ENCODE results near the gene KHNYN. TPM values are rescaled to one million over a fixed set of nuclear protein-coding genes. Genes with fewer than 3 reads are reported as not detected.

KHNYN gene
- total and polyA plus RNA-seq, 2 experiments from 2014 or later = 15.3 to 36.2 TPM

DNA sequence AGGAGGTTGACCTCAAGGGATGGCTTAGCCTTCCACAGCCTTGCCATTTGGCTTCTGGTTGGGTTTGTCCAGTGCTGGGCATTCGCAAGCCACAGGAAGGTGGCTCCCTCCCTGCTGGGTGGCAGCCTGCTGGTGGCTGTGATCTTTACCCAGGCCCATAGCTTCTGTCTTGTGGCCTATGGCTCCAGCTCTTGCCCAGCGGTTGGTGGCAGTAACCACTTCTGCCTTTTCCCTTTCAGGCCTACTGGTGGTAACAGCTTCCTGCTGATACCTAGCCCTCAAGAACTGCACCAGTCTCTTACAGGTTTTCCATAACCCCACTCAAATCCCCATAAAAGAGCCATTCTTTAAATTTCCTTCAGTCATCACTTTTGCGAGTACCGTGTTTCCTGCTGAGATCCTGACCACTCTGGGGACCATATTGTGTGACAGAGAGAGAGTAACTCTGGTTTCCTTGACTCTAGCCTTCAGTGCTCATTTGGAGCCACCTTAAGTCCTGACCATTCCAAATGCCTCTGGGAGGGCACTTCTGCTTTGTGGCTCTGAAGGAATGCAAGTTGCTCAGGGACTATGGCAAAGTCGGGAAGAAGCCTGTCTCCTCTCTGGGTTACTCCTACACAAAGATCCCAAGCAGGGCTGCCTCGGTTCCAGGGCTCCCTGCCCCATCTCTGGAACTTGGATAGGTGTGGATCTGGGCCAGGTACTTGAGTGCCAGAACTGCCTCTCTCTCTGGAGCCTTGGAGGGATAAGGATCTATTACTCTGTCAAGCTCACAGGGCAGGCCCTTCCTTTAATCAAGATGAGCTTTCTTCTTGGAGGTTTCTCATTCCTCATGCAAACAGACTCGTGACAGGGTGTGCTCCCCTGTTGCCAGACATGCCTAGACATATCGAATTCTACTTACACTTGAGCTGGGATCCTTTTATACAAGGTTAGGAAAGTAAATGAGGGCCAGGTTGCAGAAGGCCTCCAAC lies 33.9 kb upstream of the KHNYN start:
- H2AFZ ChIP-seq = peak overlapping the region; percentile 44
- no peak overlapping the region for H3K9ac ChIP-seq
- in situ Hi-C loops (cut with MboI) = no loop called here
- no peaks in the 10 kb centered on the region for H3K36me3 ChIP-seq (ENCODE audit: low read depth)
- peaks cover 9% of the 10 kb centered on the region; the same call in 1 of the 2 replicates for H3K4me1 ChIP-seq (ENCODE audit: insufficient read depth)
- no peak overlapping the region for H3K4me2 ChIP-seq (ENCODE audit: unreplicated experiment)
- no peak overlapping the region for H3K4me3 ChIP-seq
- H3K27me3 ChIP-seq (replicated peaks; ENCODE audit: insufficient read depth) = no peaks in the 10 kb centered on the region
- no peaks in the 10 kb centered on the region for H3K9me2 ChIP-seq (ENCODE audit: insufficient read depth)
- no peaks in the 10 kb centered on the region for H3K9me3 ChIP-seq (ENCODE audit: low read depth)
- H3K79me2 ChIP-seq (ENCODE audit: insufficient read depth) = no peaks in the 10 kb centered on the region
- H3F3A ChIP-seq (ENCODE audit: insufficient read depth) = no peaks in the 10 kb centered on the region
- peak; percentile 30 for DNase-seq
- 0 out of 2 replicates have a peak overlapping the region, but pooled peaks have one; percentile 9 for H3K27ac ChIP-seq
- 49 to 54% methylated on average over 8 of the region's 8 CpGs for WGBS, 2 experiments (ENCODE audit: low coverage in 1 of 2, low lambda C conversion rate in 2 of 2, missing lambda C conversion rate in 2 of 2)
- no peaks in the 10 kb centered on the region for H4K20me1 ChIP-seq (ENCODE audit: insufficient read depth)
- no peak for TF ChIP-seq EZH2phosphoT487 (IDR thresholded peaks at IDR 0.05; ENCODE audit: insufficient read depth, low read depth)
- no peak for TF ChIP-seq EZH2 (IDR thresholded peaks at IDR 0.05; ENCODE audit: insufficient read depth, poor library complexity, severe bottlenecking)

DNA sequence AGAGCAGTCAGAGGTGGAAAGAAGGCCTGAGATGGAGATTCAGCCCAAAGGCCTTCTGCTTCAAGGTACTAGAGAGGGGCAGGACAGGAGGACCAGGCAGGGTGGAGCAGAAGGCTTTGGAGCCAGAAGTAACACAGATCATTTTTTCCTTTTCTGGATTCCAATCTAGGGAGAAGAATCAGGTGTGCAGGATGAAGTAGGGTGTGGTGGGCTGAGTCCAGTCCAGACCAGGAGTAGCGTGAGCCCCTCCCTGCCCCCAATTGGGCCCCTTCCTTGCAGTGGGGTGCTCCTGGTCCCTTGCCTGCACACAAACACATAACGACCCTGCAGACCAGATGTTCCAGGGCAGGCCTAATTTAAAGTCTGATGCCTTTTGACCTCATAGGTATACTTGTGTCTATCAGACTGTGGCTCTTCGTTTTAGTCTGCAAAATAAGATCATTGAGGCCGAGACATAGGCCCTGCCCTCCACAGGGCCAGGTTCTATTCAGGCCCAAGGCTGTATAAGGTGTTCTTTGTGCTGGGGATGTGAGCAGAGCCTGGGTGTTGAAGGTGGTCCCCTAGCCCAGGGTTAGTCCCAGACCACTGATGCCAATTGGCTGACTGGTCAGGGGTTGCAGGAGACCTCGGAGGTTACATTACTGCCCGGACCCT lies 32.0 kb upstream of the KHNYN start:
- H3K4me2 ChIP-seq (ENCODE audit: unreplicated experiment) = no peak overlapping the region
- H3K79me2 ChIP-seq (ENCODE audit: insufficient read depth) = no peaks in the 10 kb centered on the region
- no peak for DNase-seq
- no peaks in the 10 kb centered on the region for H3K36me3 ChIP-seq (ENCODE audit: low read depth)
- no peaks in the 10 kb centered on the region for H3K9me2 ChIP-seq (ENCODE audit: insufficient read depth)
- in situ Hi-C loops (cut with MboI) = no loop called here
- no peaks in the 10 kb centered on the region for H3K9me3 ChIP-seq (ENCODE audit: low read depth)
- H3K27me3 ChIP-seq (replicated peaks; ENCODE audit: insufficient read depth) = no peaks in the 10 kb centered on the region
- H3K4me3 ChIP-seq = no peak overlapping the region
- peaks cover under 1% of the 10 kb centered on the region; the same call in 1 of the 2 replicates for H3F3A ChIP-seq (ENCODE audit: insufficient read depth)
- H2AFZ ChIP-seq = no peak overlapping the region
- H3K4me1 ChIP-seq (ENCODE audit: insufficient read depth) = peaks cover 9% of the 10 kb centered on the region; the same call in 1 of the 2 replicates
- TF ChIP-seq EZH2 (IDR thresholded peaks at IDR 0.05; ENCODE audit: insufficient read depth, poor library complexity, severe bottlenecking) (no peak), EZH2phosphoT487 (IDR thresholded peaks at IDR 0.05; ENCODE audit: insufficient read depth, low read depth) (no peak)
- no peak overlapping the region for H3K9ac ChIP-seq
- H4K20me1 ChIP-seq (ENCODE audit: insufficient read depth) = no peaks in the 10 kb centered on the region
- 92% methylated on average over 6 of the region's 6 CpGs for WGBS, 2 experiments (ENCODE audit: low coverage in 1 of 2, low lambda C conversion rate in 2 of 2, missing lambda C conversion rate in 2 of 2)
- H3K27ac ChIP-seq = no peak overlapping the region

DNA sequence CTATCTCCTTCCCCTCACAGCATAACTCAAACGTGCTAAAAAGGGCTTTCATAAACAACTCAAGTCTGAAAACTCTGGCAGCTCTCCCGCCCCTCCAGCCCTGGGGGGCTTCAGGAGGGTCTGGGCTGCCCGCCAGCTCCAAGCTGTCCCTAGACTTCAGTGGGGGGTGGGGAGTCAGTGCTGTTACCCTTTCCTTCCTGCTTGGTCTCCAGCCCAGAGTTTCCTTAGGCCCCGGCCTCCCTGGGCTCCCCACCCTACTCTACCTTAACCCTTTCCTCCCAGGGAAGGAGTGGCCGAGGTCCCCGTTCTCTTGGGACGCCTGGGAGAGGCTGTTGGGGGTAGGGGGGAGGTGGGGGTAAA lies 31.5 kb upstream of the KHNYN start:
- 27 to 41% methylated on average over 2 to 7 of the region's 7 CpGs for WGBS, 2 experiments (ENCODE audit: low coverage in 1 of 2, low lambda C conversion rate in 2 of 2, missing lambda C conversion rate in 2 of 2)
- no peak overlapping the region for H2AFZ ChIP-seq
- H3F3A ChIP-seq (ENCODE audit: insufficient read depth) = peaks cover 5% of the 10 kb centered on the region
- no peak overlapping the region for H3K9ac ChIP-seq
- no peak for TF ChIP-seq EZH2 (IDR thresholded peaks at IDR 0.05; ENCODE audit: insufficient read depth, poor library complexity, severe bottlenecking)
- TF ChIP-seq EZH2phosphoT487 (IDR thresholded peaks at IDR 0.05; ENCODE audit: insufficient read depth, low read depth) = no peak
- H3K4me1 ChIP-seq (ENCODE audit: insufficient read depth) = peaks cover 11% of the 10 kb centered on the region
- H3K9me2 ChIP-seq (ENCODE audit: insufficient read depth) = no peaks in the 10 kb centered on the region
- no peaks in the 10 kb centered on the region for H3K79me2 ChIP-seq (ENCODE audit: insufficient read depth)
- in situ Hi-C loops (cut with MboI) = no loop called here
- no peaks in the 10 kb centered on the region for H3K36me3 ChIP-seq (ENCODE audit: low read depth)
- no peaks in the 10 kb centered on the region for H3K27me3 ChIP-seq (replicated peaks; ENCODE audit: insufficient read depth)
- no peak overlapping the region for H3K27ac ChIP-seq
- H4K20me1 ChIP-seq (ENCODE audit: insufficient read depth) = no peaks in the 10 kb centered on the region
- H3K9me3 ChIP-seq (ENCODE audit: low read depth) = no peaks in the 10 kb centered on the region
- H3K4me2 ChIP-seq (ENCODE audit: unreplicated experiment) = peak overlapping the region; percentile 24
- H3K4me3 ChIP-seq = no peak overlapping the region
- no peak for DNase-seq

DNA sequence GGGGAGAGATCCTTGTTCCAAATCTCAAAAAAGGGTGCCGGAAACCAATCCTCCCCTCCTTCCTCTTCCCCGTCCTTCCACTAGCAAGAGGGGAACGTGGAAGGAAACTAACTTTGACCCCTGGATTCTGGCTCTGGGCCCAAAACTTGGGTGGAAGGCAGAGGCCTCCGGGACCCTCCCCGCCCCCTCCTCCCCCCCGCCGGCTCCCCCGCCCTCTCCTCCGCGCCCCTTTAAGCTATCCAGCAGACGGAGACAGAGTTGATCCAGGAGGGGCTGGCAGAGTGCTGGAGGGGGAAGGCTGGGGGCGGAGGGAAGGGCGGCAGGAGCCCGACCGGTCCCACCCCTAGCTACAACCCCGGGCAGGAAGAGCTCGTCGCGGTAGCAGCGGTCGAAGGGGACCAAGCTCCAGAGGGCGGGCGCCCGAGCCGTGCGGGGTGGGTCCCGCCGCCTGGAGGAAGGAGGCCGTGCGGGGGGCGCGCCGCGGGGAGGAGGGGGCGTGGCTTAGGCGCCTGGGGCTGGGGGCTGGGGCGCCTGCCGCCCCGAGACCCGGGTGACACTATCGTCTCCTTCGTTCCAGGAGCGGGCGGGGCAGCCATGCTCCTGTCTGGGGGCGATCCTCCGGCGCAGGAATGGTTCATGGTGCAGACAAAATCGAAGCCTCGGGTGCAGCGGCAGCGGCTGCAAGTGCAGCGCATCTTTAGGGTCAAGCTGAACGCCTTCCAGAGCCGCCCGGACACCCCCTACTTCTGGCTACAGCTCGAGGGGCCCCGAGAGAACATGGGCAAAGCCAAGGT lies 30.9 kb upstream of the KHNYN start, which contains the start of gene NYNRIN:
Gene NYNRIN, plus strand, starts transcription at position 351 of the 794 bp plus-strand sequence. Its CDS starts 244 bp downstream, at position 595.
- H3K9me3 ChIP-seq (ENCODE audit: low read depth) = no peaks in the 10 kb centered on the region
- H3K4me1 ChIP-seq (ENCODE audit: insufficient read depth) = peaks cover 17% of the 10 kb centered on the region
- TF ChIP-seq EZH2 (IDR thresholded peaks at IDR 0.05; ENCODE audit: insufficient read depth, poor library complexity, severe bottlenecking) (no peak), EZH2phosphoT487 (IDR thresholded peaks at IDR 0.05; ENCODE audit: insufficient read depth, low read depth) (no peak)
- in situ Hi-C loops (cut with MboI) = no loop called here
- H3K4me2 ChIP-seq (ENCODE audit: unreplicated experiment) = peak within 1 kb of the TSS; percentile 77
- H2AFZ ChIP-seq = peak within 1 kb of the TSS; percentile 81
- no peaks in the 10 kb centered on the region for H3K36me3 ChIP-seq (ENCODE audit: low read depth)
- H3K27ac ChIP-seq = no peak within 1 kb of the TSS
- peak; percentile 58 for DNase-seq
- H4K20me1 ChIP-seq (ENCODE audit: insufficient read depth) = no peaks in the 10 kb centered on the region
- peaks cover 11% of the 10 kb centered on the region for H3F3A ChIP-seq (ENCODE audit: insufficient read depth)
- no peaks in the 10 kb centered on the region for H3K79me2 ChIP-seq (ENCODE audit: insufficient read depth)
- no peaks in the 10 kb centered on the region for H3K9me2 ChIP-seq (ENCODE audit: insufficient read depth)
- 1 to 4% methylated on average over 21 to 52 of the region's 57 CpGs for whole genome bisulfite sequencing, 2 experiments (ENCODE audit: low coverage in 1 of 2, low lambda C conversion rate in 2 of 2, missing lambda C conversion rate in 2 of 2)
- H3K4me3 ChIP-seq = peak within 1 kb of the TSS; percentile 76
- H3K27me3 ChIP-seq (replicated peaks; ENCODE audit: insufficient read depth) = no peaks in the 10 kb centered on the region
- peak within 1 kb of the TSS; percentile 61 for H3K9ac ChIP-seq

Measured in GM23248 (cell line).